COLO829 (cell line): ENCODE data around the gene GMPPA.

ENCODE experiments used
- DNase-seq: peaks from one replicate; pipeline ENCODE4 v3.0.0; 2012; ENCODE audit warnings: low spot score

The GMPPA gene

DNA sequence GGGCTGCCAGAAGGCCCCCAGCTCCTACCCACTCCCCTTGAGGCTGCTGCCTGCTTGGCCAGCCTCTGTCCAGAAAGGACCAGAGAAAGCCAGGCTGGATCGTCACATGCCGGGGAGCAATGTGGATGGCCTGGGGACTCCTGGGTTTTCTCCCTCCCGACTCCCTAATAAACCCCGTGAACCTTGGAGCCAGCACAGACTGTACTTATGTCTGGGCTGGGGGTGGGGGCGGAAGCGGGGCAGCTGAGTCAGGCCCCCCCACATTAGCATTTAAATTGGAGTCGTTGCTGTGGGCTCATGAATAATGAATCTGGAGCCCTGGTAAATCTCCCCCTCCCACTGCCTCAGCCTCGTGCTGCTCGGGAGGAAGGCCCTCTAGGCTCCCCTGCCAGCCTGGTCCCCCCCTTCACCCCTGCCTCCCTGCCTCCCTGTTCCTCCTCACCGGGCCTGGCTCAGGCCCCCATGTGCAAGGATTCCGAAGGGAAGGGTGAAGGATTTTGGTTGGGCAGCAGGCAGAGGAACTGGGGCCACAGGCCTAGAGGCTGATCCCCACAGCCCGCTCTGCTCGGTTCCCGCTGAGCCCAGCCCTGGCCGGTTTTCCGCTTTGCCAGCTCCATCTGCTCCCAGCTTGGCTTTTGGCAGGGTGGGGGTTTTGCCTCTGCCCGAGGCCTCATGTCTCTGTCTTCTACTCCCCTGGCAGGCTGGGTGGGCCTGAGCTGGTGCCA lies 8.3 kb downstream of the GMPPA start:
- no peak for DNase-seq

DNA sequence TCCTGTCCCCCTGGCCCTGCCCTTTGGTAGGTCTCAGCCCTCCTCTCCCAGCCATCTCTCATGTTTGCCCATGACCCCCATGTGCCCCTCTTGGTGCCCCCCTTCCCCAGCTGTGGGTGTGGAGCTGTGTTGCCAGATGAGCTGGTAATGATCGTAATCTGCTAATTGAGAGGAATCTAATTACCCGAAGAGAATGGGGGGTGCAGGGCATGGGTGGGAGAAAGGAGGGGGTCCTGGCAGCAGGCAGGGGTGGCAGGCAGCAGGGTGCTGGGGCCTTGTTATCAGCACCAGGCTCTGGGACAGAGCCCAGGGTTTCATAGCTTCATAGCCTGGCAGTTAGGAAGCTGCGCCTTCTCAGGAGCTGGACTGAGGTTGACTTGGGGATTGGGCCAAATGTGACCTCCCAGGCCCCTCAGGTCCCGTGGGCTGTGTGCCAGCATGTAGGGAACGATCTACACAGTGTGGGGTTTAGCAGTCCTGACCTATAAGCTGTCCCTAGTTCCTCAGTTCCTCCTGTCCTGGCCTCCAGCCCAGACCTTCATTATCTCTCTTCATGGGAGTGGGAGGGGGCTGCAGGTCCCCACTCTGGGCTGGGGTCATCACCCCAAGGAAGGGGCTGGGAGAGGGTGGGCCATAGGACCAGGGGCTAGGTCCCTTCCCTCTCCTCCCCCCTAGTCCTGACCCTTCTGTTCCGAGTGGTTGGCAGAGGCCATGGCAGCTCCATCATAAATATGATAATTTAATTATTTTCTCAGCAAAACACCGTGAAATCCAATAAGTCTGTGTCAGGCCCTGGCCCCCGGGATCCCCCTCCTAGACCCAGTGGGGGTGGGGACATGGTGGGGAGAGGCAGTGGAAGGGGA lies 9.1 kb downstream of the GMPPA start:
- DNase-seq = no peak

DNA sequence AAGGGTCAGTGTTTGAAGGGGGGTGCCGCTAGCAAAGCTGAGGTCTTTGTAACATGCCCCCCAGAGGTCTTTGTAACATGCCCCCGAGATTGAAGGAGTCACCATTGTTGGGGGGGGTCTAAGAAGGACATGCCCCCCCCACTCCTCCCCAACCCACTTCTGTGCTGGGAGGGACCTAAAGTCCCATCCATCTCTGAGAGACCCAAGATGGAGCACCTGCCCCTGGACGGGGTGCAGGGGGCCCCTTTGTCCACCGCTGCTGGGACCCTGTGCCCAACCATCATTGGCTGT lies 9.7 kb downstream of the GMPPA start:
- no peak for DNase-seq

DNA sequence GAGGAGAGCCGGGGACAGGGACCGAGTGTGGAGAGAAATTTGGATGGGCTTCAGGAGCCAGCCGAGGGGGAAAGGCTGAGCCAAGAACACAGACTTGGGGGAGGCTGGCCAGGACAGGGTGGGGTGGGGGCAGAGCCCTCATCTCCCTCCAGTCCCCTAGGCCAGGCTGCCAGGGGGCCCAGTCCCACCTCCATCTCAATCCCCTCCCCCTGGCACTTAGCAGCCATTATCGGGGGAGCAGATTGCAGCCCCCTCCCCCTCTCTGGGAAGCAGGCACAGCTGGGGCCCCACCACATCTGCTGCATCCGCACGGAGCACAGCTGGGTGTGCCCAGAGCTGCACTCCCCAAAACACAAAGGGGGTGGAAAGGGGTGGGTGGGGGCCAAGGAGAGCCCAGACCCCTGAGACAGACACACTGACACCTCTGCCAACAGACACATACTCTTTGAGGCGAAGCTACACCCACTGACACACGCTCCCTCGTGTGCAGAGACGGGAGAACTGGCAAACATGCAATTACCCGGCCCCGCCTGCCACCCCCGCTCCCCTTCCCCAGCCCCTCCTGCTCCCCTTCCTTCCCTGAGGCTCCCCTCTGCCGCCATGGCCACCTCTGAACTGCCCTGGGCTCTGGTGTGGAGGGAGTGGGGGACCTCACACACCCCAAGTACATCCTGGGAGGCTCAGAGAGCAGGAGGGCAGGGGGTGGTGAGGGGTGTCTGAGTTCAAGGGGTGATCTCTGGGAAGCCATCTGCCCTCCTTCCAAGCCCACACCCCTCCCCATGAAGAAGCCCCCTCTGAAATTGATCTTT lies 10.5 kb downstream of the GMPPA start:
- DNase-seq = no peak

DNA sequence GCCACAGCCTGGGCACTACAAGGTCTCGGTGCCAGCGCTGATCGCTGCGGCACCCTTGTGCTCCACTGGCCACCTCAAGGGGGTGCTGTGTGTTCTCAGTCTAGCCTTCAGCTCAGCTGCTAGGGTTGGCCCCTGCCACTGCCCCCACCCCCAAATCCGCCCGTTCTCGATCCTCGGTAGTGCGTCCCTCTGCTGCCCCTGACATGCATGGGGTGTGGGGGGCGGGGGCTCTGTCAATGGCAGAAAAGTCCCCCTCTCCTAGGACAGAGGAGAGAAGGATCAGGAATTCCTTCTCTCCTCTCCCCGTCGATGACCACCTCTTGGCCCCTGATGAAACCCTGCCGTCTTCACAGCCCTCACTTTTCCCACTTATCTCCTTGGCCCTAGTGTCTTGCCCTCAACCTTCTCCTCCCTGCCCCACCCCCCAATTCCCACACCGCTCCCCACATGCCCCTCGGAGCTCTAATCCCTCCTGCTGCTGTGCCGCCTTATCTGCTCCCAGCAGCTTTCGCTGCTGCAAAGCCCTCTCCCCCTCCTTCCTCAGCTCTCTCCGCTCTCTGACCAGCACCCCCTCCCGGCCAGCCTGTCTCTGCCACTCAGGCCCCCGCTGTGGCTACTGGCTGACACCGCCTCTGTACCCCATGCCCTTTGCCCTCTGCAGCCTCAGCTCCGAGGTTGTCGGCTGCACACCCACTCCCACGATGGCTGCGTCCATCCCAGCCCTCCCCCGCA lies 11.3 kb downstream of the GMPPA start:
- DNase-seq = no peak

DNA sequence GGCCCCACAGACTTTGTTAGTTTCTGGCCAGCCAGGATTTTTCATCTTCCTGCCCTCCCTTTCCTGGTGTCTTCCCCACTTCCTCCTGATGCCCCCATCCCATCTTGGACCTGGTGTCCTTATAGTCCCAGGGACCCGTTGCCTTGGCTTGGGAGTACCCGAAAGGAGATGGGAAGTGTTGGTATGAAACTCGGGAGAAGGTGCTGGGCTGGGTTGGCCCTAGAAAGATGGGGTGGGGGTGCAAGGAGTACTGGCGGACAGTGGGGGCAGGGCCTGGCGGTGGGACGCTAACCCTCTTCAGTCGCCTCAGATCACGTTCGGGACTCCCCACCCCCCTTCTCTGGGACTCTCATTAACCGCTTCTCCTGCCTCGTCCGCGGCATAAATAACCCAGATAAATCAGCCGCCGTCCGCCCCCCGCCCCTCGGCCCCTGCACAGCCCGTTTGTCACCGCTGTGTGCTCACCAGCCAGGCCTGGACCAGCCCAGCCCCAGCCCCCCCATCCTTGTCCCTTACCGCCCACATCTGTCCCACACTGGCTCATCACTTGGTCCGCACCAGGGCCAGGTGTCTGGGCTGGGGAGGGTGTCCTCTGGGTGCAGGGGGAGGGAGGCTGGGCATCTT lies 11.9 kb downstream of the GMPPA start:
- DNase-seq = no peak

DNA sequence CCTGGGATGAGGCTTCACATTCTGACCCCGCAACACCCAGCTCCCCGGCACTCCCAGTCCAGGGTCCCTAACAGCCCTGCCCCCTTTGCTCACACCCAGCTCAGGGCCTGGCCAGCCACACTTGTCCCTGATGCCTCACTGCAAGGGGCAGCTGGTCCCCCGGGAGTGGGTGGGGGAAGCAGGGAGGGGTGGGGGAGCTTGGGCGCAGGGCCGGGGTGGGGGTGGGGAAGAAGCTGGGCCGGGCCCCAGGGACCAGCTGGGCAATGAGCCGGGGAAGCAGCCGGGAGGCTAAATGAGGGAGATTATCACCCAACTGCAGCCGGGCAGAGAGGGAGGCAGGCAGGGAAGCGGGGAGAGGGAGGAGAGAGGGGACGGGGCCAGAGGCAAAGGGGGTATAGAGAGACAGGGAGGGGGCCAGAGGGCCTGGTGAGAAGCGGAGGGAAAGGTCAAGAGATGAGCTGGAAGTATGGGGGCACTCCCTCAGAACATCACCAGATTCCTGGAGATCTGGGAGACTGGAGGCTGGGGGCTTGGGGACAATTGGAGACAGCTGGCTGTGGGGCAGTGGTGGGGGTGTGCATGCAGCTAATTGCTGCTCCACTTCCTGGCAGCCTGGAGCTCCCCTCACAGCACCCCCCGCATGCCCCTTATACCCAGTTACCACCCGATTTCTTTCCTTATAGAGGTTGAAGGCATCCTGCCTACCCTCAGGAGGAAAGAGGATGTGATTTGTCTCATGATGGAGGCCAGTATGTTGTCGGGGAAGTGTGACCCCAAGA lies 13.0 kb downstream of the GMPPA start:
- DNase-seq = no peak

DNA sequence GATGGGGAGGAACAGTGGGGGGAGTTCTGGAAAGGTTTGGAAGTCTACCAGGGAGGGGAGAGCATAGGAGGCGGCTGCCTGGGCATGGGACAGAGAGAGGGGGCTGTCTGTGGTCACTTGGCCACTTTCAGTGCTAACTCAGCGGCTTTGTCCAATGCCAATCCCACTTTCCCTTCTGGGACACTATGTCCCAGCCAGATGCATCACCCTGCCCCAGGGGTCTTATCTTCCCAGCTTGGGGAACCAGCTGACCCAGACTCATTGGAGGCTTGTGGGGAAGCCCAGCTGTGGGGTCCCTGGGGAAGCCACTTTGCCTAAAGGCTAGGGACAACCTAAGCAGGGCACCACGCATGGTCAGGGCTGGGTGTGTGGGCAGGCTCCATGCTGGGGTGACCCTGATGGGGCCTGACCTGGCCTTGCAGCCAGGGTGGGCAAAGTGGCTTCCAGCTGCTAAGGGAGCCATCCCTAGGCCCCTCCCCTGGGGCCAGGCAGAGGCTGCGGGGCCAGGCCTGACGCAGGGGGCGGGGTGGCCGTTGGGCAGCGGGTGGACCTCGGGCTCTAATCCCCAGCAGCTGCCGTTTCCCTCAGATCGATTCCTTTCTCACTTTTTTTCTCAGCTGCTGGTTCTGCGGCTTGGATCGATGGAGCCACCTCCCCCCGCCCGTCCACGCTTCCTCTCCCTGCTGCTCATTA lies 14.0 kb downstream of the GMPPA start:
- DNase-seq = no peak

DNA sequence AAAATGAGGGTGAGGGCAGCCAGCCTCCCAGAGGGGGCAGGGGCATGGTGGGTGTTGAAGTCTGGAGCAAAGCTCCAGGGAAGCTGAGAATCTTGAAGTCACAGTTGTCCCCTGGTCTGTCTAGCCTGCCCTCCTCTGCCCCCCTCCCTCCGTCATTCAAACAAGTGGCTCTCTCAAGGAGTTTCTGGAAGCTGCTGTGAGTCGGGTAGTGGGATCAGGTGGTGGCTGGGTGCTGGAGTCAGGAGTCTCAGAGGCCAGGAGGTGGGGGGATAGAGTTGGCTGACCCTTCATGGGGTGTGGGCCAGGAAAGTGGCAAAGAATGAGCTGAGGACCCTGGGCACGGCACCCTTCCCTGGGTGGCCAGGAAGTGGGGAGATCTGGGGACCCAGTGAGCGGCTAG lies 15.1 kb downstream of the GMPPA start:
- no peak for DNase-seq

DNA sequence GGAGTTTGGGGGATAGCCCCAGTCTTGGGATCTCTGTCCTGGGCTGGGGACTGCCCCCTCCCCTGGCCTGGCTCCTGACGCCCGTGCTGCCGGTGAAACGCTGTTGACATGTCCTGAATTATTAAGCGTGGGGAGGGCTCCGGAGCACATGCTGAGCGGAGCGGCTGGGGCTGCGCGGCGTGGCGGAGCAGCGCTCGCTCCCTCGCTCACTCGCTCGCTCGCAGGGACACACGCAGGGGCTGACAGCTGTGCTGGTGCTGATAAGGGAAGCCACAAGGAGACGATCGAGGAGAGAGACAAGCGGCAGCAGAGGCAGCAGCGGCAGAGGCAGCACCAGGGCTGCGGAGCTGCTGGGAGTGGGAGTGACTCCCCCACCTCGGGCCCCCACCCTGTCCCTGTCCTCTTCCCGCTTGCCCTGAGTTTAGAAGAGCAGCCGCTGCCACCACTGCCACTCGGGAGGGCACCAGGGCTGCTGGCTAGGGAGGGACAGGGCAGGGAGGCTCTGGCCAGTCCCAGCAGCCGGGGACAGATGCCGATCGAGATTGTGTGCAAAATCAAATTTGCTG lies 15.6 kb downstream of the GMPPA start, which contains the start of gene ASIC4:
TSS of gene ASIC4 (plus strand) at position 287 of the 566 bp plus-strand sequence. CDS start at position 530, 243 bp downstream.
- DNase-seq = no peak

DNA sequence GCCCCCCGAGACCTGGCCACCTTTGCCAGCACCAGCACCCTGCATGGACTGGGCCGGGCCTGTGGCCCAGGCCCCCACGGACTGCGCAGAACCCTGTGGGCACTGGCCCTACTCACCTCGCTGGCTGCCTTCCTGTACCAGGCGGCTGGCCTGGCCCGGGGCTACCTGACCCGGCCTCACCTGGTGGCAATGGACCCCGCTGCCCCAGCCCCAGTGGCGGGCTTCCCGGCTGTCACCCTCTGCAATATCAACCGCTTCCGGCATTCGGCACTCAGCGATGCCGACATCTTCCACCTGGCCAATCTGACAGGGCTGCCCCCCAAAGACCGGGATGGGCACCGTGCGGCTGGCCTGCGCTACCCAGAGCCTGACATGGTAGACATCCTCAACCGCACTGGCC lies 16.1 kb downstream of the GMPPA start:
- no peak for DNase-seq

DNA sequence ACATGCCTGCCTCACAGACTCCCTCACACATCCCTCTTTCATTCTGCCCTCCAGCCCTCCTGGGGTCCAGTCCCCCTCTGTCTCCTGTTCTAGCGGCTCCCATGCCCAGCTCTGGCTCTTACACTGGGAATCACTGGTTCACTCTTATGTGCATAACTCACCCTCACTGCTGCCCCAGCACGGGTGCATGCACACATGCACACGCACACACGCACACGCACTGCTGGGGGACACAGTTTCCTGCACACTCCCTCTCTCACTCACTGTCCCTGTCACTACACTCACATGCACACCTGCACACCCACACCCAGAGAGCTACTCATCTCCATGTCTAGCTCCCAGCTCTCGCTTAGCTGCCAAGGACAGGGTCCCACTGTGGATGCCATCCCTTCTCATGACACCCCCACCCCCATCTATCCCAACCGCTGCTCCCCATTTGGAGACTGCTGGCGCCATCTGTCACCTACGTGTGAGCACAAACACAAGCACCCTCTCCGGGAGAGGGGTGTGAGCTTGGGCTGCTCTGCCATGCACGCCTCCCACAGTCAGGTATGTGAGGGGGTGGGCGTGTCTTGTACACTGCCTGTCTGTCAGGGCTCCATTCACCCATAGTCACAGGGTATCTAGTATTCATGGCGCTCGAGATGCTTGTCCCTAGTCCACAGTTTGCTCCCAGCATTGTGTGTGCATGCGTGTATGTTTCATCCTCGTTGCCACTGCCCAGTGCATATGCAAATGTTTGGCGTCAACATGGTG lies 17.4 kb downstream of the GMPPA start:
- no peak for DNase-seq

DNA sequence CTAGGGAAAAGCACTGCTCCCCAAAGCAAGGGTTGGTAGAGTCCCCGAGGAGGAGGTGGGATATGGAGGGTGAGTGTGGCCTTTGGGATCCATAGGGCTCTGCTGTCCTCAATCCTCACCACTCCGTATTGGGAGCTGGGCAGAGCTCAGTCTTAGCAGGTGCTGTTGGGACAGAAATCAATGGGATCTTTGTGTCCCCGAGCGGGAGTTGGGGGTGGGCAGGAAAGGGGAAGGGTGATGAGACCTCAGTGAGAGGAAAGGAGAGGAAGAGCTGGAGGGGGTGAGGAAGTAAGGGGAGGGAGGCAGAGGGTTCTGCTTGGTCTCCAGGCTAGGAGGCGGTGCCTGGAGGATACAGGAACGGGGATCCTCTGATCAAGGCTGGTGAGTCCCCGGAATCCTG lies 18.2 kb downstream of the GMPPA start:
- DNase-seq = no peak

DNA sequence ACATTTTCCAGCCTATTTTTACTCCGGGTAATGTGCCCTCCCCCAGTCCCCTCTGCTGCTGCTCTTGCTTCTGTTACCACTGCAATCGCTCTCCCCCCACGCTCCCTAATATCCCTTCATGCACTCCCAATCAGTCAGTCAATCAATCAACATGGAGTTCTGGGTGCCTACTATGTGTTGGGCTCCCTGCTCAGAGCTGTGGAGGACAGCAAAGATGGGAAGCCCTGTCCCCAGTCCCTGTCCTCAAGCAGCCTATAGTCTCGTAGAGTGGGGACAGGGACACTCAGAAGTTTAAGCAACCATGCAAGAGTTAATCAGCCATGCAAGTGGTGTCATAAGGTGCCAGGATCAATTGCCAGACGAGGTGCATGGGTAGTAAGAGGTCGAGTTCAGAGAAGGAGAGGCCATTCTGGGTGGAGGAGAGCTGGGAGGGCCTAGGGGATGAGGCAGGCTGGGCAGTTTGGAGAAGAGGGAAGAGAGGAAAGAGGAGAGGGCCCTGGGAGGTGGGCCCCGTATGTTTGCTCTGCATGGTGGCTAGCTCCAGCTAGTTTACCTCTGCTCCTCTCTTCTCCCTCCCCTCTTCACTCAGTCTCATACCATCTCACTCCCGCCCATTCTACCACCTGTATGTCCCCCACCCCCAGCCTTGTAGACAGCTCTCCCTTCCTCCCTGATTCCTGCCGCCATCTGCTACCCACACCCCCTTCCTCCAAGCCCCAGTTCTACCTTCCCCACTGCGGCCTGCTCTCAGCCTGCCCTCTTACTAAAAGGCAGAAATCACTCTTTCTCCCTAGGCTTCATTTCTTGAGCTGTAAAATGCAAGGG lies 19.5 kb downstream of the GMPPA start:
- no peak for DNase-seq

DNA sequence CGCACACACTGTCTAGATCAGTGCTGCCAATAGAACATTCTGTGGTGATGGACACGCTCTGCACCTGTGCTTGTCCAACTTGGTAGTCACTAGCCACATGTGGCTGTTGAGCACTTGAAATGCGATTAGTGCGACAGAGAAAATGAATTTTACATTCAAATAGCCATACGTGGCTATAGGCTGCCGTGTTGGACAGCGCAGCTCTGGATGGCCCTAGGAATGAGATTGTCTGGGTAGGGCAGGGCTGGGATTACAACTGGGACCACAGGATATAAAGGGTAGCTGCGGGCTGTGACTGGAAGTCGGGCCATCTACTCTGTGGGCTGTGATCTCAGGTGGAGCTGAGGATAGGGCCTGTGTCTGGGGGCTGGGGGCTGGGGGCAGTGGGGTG lies 20.8 kb downstream of the GMPPA start:
- DNase-seq = no peak

DNA sequence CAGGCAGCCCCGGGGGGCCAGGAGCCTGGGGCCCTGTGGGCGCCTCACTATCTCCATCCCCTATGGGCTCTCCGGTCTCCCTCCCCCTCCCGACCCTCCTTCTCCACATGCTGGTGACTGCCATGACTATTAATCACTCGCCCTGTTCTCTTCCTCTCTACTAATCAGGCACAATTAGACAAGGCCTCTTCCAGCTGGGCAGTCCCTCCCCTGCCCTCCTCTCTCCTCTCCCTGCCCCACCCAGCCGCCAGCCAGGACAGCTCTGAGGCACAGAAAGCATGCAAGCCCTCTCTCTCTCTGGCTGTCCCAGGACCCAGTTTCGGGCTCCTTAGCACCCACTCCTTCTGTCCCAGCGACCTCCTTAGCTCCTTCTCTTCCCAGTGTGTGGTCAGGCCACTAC lies 21.4 kb downstream of the GMPPA start:
- DNase-seq = no peak

DNA sequence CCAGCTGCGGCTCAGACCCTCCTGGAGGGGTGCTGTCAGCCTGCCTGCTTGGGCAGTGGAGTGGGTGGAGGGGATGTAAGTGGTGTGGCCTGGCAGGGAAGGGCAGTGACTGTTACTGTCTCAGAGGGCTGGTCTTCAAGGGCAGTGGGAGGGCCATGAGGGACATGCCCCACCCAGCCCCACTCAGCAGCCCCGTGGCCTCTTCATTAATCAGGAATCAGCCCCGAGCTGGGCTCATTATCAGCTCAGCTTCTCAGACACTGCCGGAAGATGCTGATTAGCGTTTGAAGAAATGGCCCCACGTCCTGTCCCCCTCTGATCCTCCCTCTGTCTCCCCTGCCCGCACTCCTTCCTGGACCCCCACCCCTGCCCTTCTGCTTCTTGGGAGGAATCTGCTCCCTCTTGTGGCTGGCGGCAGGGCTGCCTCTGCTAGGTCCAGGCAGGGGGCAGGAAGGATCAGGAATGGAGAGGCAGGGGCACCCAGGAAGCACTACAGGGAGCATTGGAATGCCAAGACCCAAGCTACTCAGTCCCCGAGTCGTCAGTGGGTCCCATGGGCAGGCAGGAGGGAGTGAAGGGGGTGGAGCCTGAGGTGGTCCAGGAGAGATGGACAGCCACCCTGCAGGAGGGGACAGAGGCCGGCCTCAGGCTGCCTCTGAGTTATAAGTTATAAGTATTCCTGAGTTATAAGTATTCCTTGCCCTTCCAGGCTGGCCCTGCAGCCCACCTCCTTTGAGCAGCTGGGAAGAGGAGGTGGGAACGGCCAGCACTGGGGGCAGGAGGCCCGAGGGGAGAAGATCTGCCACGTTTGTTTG lies 22.6 kb downstream of the GMPPA start:
- peak; percentile 94 for DNase-seq
